GM18498 (cell line): ENCODE data around the gene FILIP1L.

Experiments used
- ATAC-seq: cut with Tn5 transposase; IDR thresholded peaks from one replicate; pipeline ENCODE4 v1.9.1; 2021; ENCODE audit warnings: mild to moderate bottlenecking, moderate library complexity; ENCODE audit not compliant: unreplicated experiment

Gene FILIP1L

GRCh38 chr3:99900248-99900647, 214.1 kb downstream of the FILIP1L start:
- no peak for ATAC-seq

- ATAC-seq: no peak
These were observed 214.7 kb downstream of the FILIP1L start for GRCh38 chr3:99899603-99900002.

GRCh38 chr3:99896482-99896881, 217.8 kb downstream of the FILIP1L start:
- ATAC-seq: no peak

- no peak for ATAC-seq
These were observed 218.4 kb downstream of the FILIP1L start for GRCh38 chr3:99895703-99896441.

GRCh38 chr3:99895131-99895696, 219.1 kb downstream of the FILIP1L start:
- no peak for ATAC-seq

- ATAC-seq: no peak
These were observed 222.0 kb downstream of the FILIP1L start for GRCh38 chr3:99892332-99892731.

- ATAC-seq: no peak
These were observed 222.6 kb downstream of the FILIP1L start for GRCh38 chr3:99891610-99892285.

- ATAC-seq: no peak
These were observed 228.4 kb downstream of the FILIP1L start for GRCh38 chr3:99885851-99886250.

- ATAC-seq: no peak
These were observed 229.2 kb downstream of the FILIP1L start for GRCh38 chr3:99885085-99885484.

GRCh38 chr3:99884484-99884883, 229.8 kb downstream of the FILIP1L start:
- no peak for ATAC-seq

- ATAC-seq: no peak
These were observed 230.6 kb downstream of the FILIP1L start for GRCh38 chr3:99883693-99884092.

- no peak for ATAC-seq
These were observed 231.2 kb downstream of the FILIP1L start for GRCh38 chr3:99883138-99883461.

GRCh38 chr3:99882436-99883137, 231.7 kb downstream of the FILIP1L start:
- ATAC-seq: no peak

- no peak for ATAC-seq
These were observed 233.2 kb downstream of the FILIP1L start for GRCh38 chr3:99881121-99881524.

- ATAC-seq: no peak
These were observed 235.0 kb downstream of the FILIP1L start for GRCh38 chr3:99879275-99879674.

- peak; percentile 47 for ATAC-seq
These were observed 236.3 kb downstream of the FILIP1L start for GRCh38 chr3:99878005-99878404.

GRCh38 chr3:99877031-99877579, 237.2 kb downstream of the FILIP1L start:
- no peak for ATAC-seq

- peak; percentile 94 for ATAC-seq
These were observed 238.1 kb downstream of the FILIP1L start for GRCh38 chr3:99875929-99876841.

GRCh38 chr3:99875581-99875928, 238.7 kb downstream of the FILIP1L start:
- no peak for ATAC-seq

- ATAC-seq: no peak
These were observed 239.9 kb downstream of the FILIP1L start for GRCh38 chr3:99874237-99875002.
